Effector memory CD8-positive, alpha-beta T cell (primary cell): ENCODE results near the gene MRTFB.

Source experiments
- ATAC-seq: fragments of 150-1000 bp; cut with Tn5 transposase; replicated peaks from 2 replicates; pipeline ENCODE4 v1.10.0; 2021; ENCODE audit warnings: mild to moderate bottlenecking, moderate library complexity
- DNase-seq, 3 experiments: peaks; one replicate each; pipeline ENCODE4 v3.0.0; 2021
- H3K27ac Mint-ChIP-seq, 2 donors: one replicate each; pipeline ENCODE4 v1.8.0; 2022; ENCODE audit warnings: mild to moderate bottlenecking in 2 of 2, mixed read lengths in 2 of 2, moderate library complexity in 2 of 2
- H3K27me3 Mint-ChIP-seq, 2 donors: one replicate each; pipeline ENCODE4 v1.8.0; 2022; ENCODE audit warnings: mixed read lengths in 2 of 2
- H3K36me3 Mint-ChIP-seq: one replicate; pipeline ENCODE4 v1.8.0; 2022; ENCODE audit warnings: mild to moderate bottlenecking, moderate library complexity, mixed read lengths; ENCODE audit not compliant: insufficient read depth
- H3K4me1 Mint-ChIP-seq, 2 donors: one replicate each; pipeline ENCODE4 v1.8.0; 2022; ENCODE audit warnings: low read depth in 2 of 2, mixed read lengths in 2 of 2
- H3K4me3 Mint-ChIP-seq, 2 donors: one replicate each; pipeline ENCODE4 v1.8.0; 2022; ENCODE audit warnings: mild to moderate bottlenecking in 2 of 2, mixed read lengths in 2 of 2, moderate library complexity in 2 of 2
- H3K9me3 Mint-ChIP-seq, 2 donors: one replicate each; pipeline ENCODE4 v1.8.0; 2022; ENCODE audit warnings: mixed read lengths in 2 of 2

MRTFB gene

DNA sequence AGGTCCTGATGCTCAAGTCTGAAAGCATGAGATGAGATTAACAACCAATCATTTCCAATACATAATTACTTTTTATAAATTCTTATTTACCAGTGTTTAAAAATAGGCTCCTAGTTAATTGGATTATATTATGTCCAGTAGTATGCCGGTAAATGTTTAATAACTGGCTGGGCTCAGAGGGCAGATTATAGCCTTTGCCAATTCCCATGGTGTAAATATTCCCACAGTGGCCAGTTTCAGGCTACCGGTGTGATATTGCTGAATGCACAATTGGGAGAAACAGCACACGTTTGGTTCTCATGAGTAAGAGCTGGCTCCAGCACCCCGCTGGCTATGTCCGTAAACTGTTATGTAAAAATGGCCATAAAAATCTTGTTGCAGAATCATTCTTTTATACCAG lies 167.6 kb downstream of the MRTFB start:
- no peak for DNase-seq
- Mint-ChIP-seq H3K4me3 (no peak overlapping the region), H3K4me1 (no peaks in the 10 kb centered on the region), H3K9me3 (no peaks in the 10 kb centered on the region), H3K27ac (no peak overlapping the region), H3K36me3 (peaks cover 4% of the 10 kb centered on the region), H3K27me3 (no peaks in the 10 kb centered on the region)
- ATAC-seq, result no peak

- Mint-ChIP-seq H3K9me3 (no peaks in the 10 kb centered on the region), H3K36me3 (no peaks in the 10 kb centered on the region), H3K27me3 (no peaks in the 10 kb centered on the region), H3K4me1 (no peaks in the 10 kb centered on the region), H3K4me3 (no peak overlapping the region), H3K27ac (no peak overlapping the region)
- ATAC-seq (no peak), DNase-seq (no peak)
Observed at GRCh38 chr16:14239791-14240190, 168.7 kb downstream of the MRTFB start.

- Mint-ChIP-seq H3K4me1 (no peaks in the 10 kb centered on the region), H3K36me3 (no peaks in the 10 kb centered on the region), H3K27ac (no peak overlapping the region), H3K27me3 (no peaks in the 10 kb centered on the region), H3K4me3 (no peak overlapping the region), H3K9me3 (no peaks in the 10 kb centered on the region)
- ATAC-seq, result no peak
- no peak for DNase-seq
Observed at GRCh38 chr16:14240219-14240843, 169.2 kb downstream of the MRTFB start.

- Mint-ChIP-seq H3K36me3 (no peaks in the 10 kb centered on the region), H3K4me3 (no peak overlapping the region), H3K4me1 (no peaks in the 10 kb centered on the region), H3K27ac (no peak overlapping the region), H3K9me3 (no peaks in the 10 kb centered on the region), H3K27me3 (no peaks in the 10 kb centered on the region)
- DNase-seq (no peak), ATAC-seq (no peak)
Observed at GRCh38 chr16:14240964-14241363, 169.8 kb downstream of the MRTFB start.

- no peak overlapping the region for H3K4me3 Mint-ChIP-seq
- DNase-seq (no peak), ATAC-seq (no peak)
- H3K27ac Mint-ChIP-seq, result no peak overlapping the region
- H3K9me3 Mint-ChIP-seq, result no peaks in the 10 kb centered on the region
- H3K36me3 Mint-ChIP-seq, result peaks cover 3% of the 10 kb centered on the region
- H3K27me3 Mint-ChIP-seq, result no peaks in the 10 kb centered on the region
- H3K4me1 Mint-ChIP-seq, result no peaks in the 10 kb centered on the region
Observed at GRCh38 chr16:14241631-14242030, 170.5 kb downstream of the MRTFB start.

DNA sequence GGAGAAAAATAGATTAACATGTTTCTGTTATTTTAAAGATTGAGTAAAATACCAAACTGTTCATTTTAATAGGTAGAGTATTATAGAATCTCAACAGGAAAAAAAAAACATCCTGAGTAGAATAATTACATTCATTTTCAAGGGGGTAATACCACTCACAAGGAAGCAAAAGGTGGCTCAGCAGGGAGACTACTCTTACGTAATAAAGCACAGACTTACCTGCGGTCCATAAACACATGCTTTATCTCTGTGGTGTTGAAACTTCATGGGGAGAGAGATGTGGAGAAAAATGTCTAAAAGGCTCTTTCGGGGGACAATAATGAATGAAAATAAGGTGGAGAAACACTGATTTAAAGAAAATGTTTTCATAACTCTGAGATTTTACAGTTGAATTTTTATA lies 171.7 kb downstream of the MRTFB start:
- H3K4me3 Mint-ChIP-seq, result no peak overlapping the region
- no peak for DNase-seq
- no peaks in the 10 kb centered on the region for H3K27me3 Mint-ChIP-seq
- ATAC-seq, result no peak
- H3K27ac Mint-ChIP-seq, result no peak overlapping the region
- H3K4me1 Mint-ChIP-seq, result no peaks in the 10 kb centered on the region
- no peaks in the 10 kb centered on the region for H3K9me3 Mint-ChIP-seq
- peaks cover 7% of the 10 kb centered on the region for H3K36me3 Mint-ChIP-seq

DNA sequence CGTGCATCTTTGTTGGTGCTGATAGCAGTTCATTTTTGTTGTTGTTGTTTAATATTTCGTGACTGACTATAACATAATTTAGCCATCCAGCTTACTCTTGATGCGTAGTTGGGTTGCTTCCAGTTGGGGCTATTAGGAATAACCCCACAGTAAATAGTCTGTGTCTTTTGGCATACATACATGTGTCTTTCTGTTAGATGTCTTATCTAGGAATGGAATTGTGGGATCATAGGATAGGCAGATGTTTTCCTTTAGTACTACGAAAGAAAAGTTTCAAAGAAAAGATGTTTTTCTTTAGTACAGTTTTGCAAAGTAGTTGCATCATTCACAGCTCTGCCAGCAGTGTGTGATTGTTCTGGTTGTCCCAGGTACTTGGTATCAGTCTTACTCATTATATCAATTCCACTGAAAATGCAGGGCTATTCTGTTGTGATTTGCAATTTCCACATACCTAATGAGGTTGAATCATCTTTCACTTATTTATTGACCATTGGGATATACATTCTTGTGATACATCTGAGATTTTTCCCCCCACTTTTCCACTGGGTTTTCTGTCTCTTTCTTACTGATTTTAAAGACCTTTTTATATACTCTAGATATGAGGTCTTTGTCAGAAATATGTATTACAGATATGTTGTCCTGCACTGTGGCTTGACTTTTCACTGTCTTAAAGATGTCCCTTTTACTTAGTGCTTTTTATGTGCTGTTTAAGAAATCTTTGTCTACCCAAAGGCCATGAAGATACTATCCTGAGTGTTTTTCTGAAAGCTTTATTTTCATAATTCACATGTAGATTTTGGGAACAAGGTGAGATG lies 173.3 kb downstream of the MRTFB start:
- Mint-ChIP-seq H3K27ac (no peak overlapping the region), H3K36me3 (peaks cover 7% of the 10 kb centered on the region), H3K9me3 (no peaks in the 10 kb centered on the region), H3K4me3 (no peak overlapping the region), H3K4me1 (no peaks in the 10 kb centered on the region), H3K27me3 (no peaks in the 10 kb centered on the region)
- ATAC-seq (no peak), DNase-seq (no peak)

DNA sequence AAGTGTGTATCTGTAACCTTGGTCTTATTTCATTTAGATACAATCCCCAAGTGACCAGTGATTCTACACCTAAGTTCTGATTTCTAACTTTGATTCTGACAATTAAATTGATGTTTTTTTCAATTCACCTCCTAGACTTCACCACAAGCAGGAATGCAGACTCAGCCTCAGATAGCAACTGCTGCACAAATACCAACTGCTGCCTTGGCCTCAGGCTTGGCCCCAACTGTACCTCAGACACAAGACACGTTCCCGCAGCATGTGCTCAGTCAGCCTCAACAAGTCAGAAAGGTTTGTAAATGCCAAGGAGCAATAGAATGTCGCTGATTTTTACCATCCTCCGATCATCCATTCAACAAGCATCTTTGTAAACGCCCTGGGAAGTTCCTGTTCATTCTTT lies 177.7 kb downstream of the MRTFB start:
- Mint-ChIP-seq H3K4me1 (no peaks in the 10 kb centered on the region), H3K36me3 (peaks cover 13% of the 10 kb centered on the region), H3K9me3 (no peaks in the 10 kb centered on the region), H3K4me3 (no peak overlapping the region), H3K27me3 (no peaks in the 10 kb centered on the region), H3K27ac (no peak overlapping the region)
- DNase-seq, result no peak
- no peak for ATAC-seq

DNA sequence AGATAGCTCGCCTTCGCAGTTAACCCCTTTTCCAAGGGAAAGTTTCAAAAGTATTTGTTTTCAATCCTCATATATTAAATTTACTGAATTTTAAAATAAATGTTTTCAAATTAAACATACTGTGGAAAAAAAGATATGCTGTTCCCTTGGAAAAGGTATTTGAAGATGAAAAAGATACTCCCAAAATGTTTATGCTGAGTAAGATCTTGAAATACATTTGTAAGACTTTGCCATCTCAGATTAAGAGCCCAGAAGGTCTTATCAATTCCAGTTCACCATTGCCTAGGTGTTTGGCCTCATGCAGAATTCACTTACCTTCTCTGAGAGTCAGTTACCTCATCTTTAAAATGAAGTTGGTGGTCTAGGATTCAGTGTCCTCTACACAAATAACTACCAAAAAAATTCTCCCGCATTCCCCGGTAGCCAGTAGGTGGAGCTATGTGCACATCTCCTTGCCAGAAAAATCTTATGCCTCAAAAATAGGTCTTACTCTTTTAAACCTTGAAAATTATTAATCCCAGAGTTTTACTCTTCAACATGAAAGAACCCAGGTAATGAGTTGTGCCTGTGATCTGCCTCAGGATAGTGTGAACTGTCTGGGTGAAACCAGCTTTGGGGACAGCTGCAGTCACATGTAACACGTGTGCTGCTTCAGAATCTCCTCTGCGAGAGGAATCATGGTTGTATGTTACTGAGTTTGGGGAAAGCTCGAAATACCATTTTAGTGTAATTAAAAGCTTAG lies 178.3 kb downstream of the MRTFB start:
- Mint-ChIP-seq H3K36me3 (peaks cover 13% of the 10 kb centered on the region), H3K4me3 (no peak overlapping the region), H3K27ac (no peak overlapping the region), H3K4me1 (no peaks in the 10 kb centered on the region), H3K27me3 (no peaks in the 10 kb centered on the region), H3K9me3 (no peaks in the 10 kb centered on the region)
- ATAC-seq (no peak), DNase-seq (peak; percentile 25 to 54 (median 40))

DNA sequence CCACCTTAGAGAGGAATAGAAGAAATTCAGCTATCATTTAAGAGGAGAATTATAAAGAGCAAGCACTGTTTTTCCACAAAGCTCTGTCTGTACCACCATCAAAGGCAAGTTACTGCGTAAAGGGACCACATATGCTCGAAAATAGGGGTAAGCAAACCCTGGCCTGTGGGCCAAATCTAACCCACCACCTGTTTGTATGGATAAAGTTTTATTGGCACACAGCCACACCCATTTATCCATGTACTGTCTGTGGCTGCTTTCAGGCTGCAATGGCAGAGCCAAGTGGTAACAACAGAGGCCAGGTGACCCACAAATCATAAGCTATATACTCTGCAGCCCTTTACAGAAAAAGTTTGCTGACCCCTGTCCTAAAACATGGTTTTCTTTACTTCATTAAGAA lies 180.3 kb downstream of the MRTFB start:
- peaks cover 12% of the 10 kb centered on the region for H3K36me3 Mint-ChIP-seq
- H3K4me3 Mint-ChIP-seq, result no peak overlapping the region
- H3K9me3 Mint-ChIP-seq, result no peaks in the 10 kb centered on the region
- no peaks in the 10 kb centered on the region for H3K27me3 Mint-ChIP-seq
- DNase-seq (no peak), ATAC-seq (no peak)
- no peaks in the 10 kb centered on the region for H3K4me1 Mint-ChIP-seq
- H3K27ac Mint-ChIP-seq, result no peak overlapping the region

- Mint-ChIP-seq H3K4me1 (no peaks in the 10 kb centered on the region), H3K27ac (no peak overlapping the region), H3K4me3 (no peak overlapping the region), H3K9me3 (no peaks in the 10 kb centered on the region), H3K27me3 (no peaks in the 10 kb centered on the region), H3K36me3 (peaks cover 7% of the 10 kb centered on the region)
- ATAC-seq (no peak), DNase-seq (no peak)
Observed at GRCh38 chr16:14252860-14253259, 181.7 kb downstream of the MRTFB start.

GRCh38 chr16:14263011-14263410 lies 191.9 kb downstream of the MRTFB start:
- H3K27ac Mint-ChIP-seq, result no peak overlapping the region
- H3K27me3 Mint-ChIP-seq, result no peaks in the 10 kb centered on the region
- H3K4me3 Mint-ChIP-seq, result no peak overlapping the region
- no peak for ATAC-seq
- H3K4me1 Mint-ChIP-seq, result no peaks in the 10 kb centered on the region
- no peaks in the 10 kb centered on the region for H3K9me3 Mint-ChIP-seq
- peaks cover 18% of the 10 kb centered on the region for H3K36me3 Mint-ChIP-seq
- no peak for DNase-seq

DNA sequence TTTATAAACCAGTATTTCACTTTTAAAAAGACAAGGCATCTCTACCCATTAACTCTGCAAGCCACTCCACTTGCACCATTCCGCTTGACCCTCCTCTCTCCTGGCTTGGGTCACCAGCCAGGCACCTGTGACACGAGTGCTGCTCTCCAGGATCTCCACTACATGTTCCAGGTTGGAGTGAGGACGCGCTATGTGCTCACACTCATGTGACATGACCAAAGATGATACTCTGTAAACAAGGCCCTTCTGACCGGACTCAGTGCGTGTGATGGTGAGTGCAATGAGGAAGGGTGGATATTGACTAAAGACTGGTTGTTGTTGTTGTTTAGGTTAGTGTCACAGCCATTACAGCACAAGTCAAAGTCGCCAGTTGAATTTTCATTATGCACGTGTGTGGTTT lies 192.7 kb downstream of the MRTFB start:
- peaks cover 18% of the 10 kb centered on the region for H3K36me3 Mint-ChIP-seq
- H3K9me3 Mint-ChIP-seq, result no peaks in the 10 kb centered on the region

More for the DNA sequence above, 192.7 kb downstream of the MRTFB start:
- H3K27me3 Mint-ChIP-seq, result no peaks in the 10 kb centered on the region
- ATAC-seq, result no peak
- no peak overlapping the region for H3K4me3 Mint-ChIP-seq
- H3K4me1 Mint-ChIP-seq, result no peaks in the 10 kb centered on the region
- no peak overlapping the region for H3K27ac Mint-ChIP-seq
- DNase-seq, result no peak
